Mesendoderm (in vitro differentiated cells): Measurements from ENCODE around the gene SLC16A3.

ENCODE experiments used
- DNase-seq: peaks from one replicate; pipeline ENCODE4 v3.0.0; 2013
- H2AK5ac ChIP-seq: 2 replicates; pipeline ENCODE4 v1.6.1; 2013; ENCODE audit warnings: low read length, inconsistent platforms
- H2BK120ac ChIP-seq: 2 replicates; pipeline ENCODE4 v1.6.1; 2013; ENCODE audit warnings: low read depth, mild to moderate bottlenecking, low read length, moderate library complexity, mixed read lengths
- H2BK15ac ChIP-seq: replicated peaks from 2 replicates; pipeline ENCODE4 v1.6.1; 2013; ENCODE audit warnings: low read depth, mild to moderate bottlenecking, moderate library complexity
- H2BK5ac ChIP-seq: 2 replicates; pipeline ENCODE4 v1.6.1; 2013; ENCODE audit warnings: low read length, inconsistent platforms
- H3K18ac ChIP-seq: 2 replicates; pipeline ENCODE4 v1.6.1; 2013; ENCODE audit warnings: mild to moderate bottlenecking, low read length, mixed read lengths
- H3K23ac ChIP-seq: one replicate; pipeline ENCODE4 v1.6.1; 2013; ENCODE audit warnings: low read length
- H3K27ac ChIP-seq: 2 replicates; pipeline ENCODE4 v1.5.1; 2013; ENCODE audit warnings: low read depth, mild to moderate bottlenecking, inconsistent platforms, low read length, moderate library complexity
- H3K27me3 ChIP-seq: 2 replicates; pipeline ENCODE4 v1.6.1; 2013; ENCODE audit warnings: low read length, control low read depth, mild to moderate bottlenecking, inconsistent platforms; ENCODE audit not compliant: insufficient read depth, poor library complexity
- H3K36me3 ChIP-seq: 2 replicates; pipeline ENCODE4 v1.6.1; 2013; ENCODE audit warnings: low read length, inconsistent platforms; ENCODE audit not compliant: control insufficient read depth, insufficient read depth
- H3K4ac ChIP-seq: one replicate; pipeline ENCODE4 v1.6.1; 2013; ENCODE audit warnings: low read depth, mild to moderate bottlenecking, low read length, moderate library complexity
- H3K4me1 ChIP-seq: 2 replicates; pipeline ENCODE4 v1.6.1; 2013; ENCODE audit warnings: low read depth, low read length, inconsistent platforms; ENCODE audit not compliant: control insufficient read depth
- H3K4me2 ChIP-seq: 2 replicates; pipeline ENCODE4 v1.6.1; 2013; ENCODE audit warnings: low read length
- H3K4me3 ChIP-seq: 2 replicates; pipeline ENCODE4 v1.5.1; 2013; ENCODE audit warnings: mild to moderate bottlenecking, low read length
- H3K56ac ChIP-seq: one replicate; pipeline ENCODE4 v1.6.1; 2013; ENCODE audit warnings: low read length
- H3K79me1 ChIP-seq: 2 replicates; pipeline ENCODE4 v1.6.1; 2013; ENCODE audit warnings: low read length, inconsistent platforms
- H3K79me2 ChIP-seq: 2 replicates; pipeline ENCODE4 v1.6.1; 2013; ENCODE audit warnings: mild to moderate bottlenecking, low read length; ENCODE audit not compliant: control insufficient read depth, insufficient read depth
- H3K9ac ChIP-seq: 2 replicates; pipeline ENCODE4 v1.6.1; 2013; ENCODE audit warnings: low read length, inconsistent platforms
- H4K5ac ChIP-seq: one replicate; pipeline ENCODE4 v1.6.1; 2013; ENCODE audit warnings: low read length
- H4K8ac ChIP-seq: one replicate; pipeline ENCODE4 v1.6.1; 2013; ENCODE audit warnings: low read depth, mild to moderate bottlenecking, control low read depth, low read length, moderate library complexity
- WGBS: extraction: QIAGEN DNeasy Blood & Tissue Kit; methylation state at CpG from one replicate; pipeline ENCODE4 v1.1.7; 2013; ENCODE audit warnings: low lambda C conversion rate, missing lambda C conversion rate; ENCODE audit not compliant: insufficient coverage; ENCODE audit errors: extremely low coverage; 5-methylcytosine and 5-hydroxymethylcytosine counted together

The SLC16A3 gene

DNA sequence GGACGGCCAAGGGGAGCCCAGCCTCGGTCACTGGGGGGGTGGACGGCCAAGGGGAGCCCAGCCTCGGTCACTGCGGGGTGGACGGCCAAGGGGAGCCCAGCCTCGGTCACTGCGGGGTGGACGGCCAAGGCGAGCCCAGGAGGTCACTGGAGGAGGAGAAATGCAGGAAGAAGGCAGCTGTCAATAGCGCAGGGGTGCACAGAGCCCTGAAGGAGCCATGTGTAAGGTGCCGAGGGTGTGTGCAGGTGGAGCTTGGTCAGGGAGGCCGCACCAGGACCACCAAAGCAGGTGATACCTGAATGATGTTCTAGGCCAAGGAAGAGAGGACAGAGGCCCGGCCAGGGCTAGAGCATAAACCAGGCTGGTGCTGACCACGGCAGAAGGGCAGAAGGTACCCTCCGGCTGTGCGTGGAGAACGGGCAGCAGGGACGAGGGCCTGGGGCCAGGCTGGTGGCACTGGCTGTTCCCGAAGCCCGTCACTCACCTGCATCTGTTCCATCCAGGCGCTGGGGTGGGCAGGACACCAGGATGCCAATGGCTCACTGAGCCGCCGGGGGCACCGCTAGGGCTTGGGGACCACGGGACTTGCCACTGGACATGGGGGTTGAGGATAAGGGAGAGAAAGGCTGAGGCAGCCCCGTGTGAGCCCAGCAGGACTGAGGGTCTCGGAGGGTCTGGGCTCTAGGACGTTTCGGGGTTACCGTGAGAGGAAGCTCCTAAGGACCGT, 10.3 kb upstream of the SLC16A3 start:
- Histone ChIP-seq H3K27ac (no peak overlapping the region), H2AK5ac (no peak overlapping the region), H3K4ac (no peak overlapping the region), H3K9ac (no peak overlapping the region), H3K4me3 (no peak overlapping the region), H3K56ac (no peak overlapping the region), H3K23ac (no peak overlapping the region), H3K79me2 (no peaks in the 10 kb centered on the region), H3K4me1 (no peaks in the 10 kb centered on the region), H3K36me3 (no peaks in the 10 kb centered on the region), H3K18ac (no peak overlapping the region), H4K5ac (no peak overlapping the region), H2BK120ac (no peak overlapping the region), H2BK15ac (no peak overlapping the region), H3K27me3 (no peaks in the 10 kb centered on the region), H2BK5ac (no peak overlapping the region), H3K4me2 (no peak overlapping the region), H4K8ac (no peak overlapping the region), H3K79me1 (no peaks in the 10 kb centered on the region)
- no peak for DNase-seq
- no CpG with 5 or more reads among the region's 32 CpGs for WGBS

DNA sequence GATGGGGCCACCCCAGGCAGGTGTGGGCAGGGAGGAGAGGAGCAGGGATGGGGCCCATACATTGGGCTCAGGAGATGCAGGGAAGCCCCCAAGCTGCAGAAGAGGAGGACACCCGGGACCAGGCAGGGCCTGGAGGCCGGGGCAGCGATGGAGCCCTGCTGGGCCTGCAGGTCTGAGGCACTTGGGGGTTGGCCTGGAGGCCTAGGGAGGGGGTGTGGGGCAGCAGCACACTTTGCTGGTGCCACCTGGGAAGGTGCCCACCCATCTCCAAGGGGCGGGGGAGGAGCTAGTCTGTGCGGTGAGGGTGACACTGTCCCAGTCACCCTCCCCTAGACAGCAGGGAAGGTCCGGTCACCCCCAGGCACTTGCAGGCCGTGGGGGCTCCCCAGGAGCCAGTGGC, 9.8 kb upstream of the SLC16A3 start:
- Histone ChIP-seq H3K4me2 (no peak overlapping the region), H3K79me1 (no peaks in the 10 kb centered on the region), H2BK15ac (no peak overlapping the region), H2BK120ac (no peak overlapping the region), H3K23ac (no peak overlapping the region), H3K36me3 (no peaks in the 10 kb centered on the region), H4K5ac (no peak overlapping the region), H2BK5ac (no peak overlapping the region), H3K9ac (no peak overlapping the region), H2AK5ac (no peak overlapping the region), H3K27me3 (no peaks in the 10 kb centered on the region), H4K8ac (no peak overlapping the region), H3K79me2 (no peaks in the 10 kb centered on the region), H3K4ac (no peak overlapping the region), H3K18ac (no peak overlapping the region), H3K4me3 (no peak overlapping the region), H3K4me1 (no peaks in the 10 kb centered on the region), H3K27ac (no peak overlapping the region), H3K56ac (no peak overlapping the region)
- DNase-seq: no peak
- no CpG with 5 or more reads among the region's 7 CpGs for WGBS

DNA sequence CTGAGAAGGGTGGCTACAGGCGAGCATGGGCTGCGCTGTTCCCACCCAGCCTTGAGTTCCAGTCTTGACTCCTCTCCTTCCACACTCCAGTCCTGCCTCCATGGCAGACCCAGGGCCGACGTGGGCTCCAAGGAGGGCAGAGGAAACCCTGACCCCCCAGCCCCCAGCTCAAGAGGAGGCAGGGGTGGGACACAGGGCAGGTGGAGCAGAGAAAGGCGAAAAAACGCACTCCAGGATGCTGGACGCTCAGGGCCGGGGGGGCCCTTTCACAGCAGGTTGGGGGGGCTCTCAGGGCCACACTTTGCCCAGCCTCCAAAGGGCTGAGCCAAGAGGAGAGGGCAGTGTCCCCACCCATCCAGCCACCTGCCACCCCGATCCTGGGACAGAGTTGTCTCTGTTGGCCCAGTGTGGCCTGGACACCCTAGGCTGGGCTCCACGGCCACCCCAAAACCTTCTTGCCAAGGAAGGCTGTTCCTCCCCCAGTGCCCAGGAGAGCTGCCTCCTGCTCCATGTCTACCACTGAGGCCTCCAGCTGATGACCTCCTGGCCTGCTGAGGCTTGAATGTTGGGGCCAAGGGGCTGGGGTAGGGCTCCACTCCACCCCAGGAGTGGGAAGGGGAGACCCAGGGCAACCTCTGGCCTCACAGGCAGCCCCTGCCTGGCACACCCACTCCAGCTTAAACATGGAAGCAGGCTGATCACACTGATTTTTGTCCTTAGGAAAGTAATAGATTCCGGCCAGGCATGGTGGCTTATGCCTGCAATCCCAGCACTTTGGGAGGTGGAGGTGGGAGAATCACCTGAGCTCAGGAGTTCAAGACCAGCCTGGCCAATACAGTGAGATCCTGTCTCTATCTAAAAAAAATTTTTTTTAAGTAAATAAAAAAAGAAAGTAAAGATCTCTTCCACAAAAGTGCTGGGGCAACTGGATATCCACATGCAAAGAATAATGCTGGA, 8.8 kb upstream of the SLC16A3 start:
- Histone ChIP-seq H3K79me2 (no peaks in the 10 kb centered on the region), H3K4me1 (no peaks in the 10 kb centered on the region), H3K4me2 (no peak overlapping the region), H3K79me1 (no peaks in the 10 kb centered on the region), H2AK5ac (no peak overlapping the region), H3K9ac (no peak overlapping the region), H4K8ac (no peak overlapping the region), H2BK15ac (no peak overlapping the region), H3K56ac (no peak overlapping the region), H3K18ac (no peak overlapping the region), H3K4me3 (no peak overlapping the region), H3K27me3 (no peaks in the 10 kb centered on the region), H3K23ac (no peak overlapping the region), H2BK120ac (no peak overlapping the region), H3K27ac (no peak overlapping the region), H4K5ac (no peak overlapping the region), H3K36me3 (no peaks in the 10 kb centered on the region), H2BK5ac (no peak overlapping the region), H3K4ac (no peak overlapping the region)
- WGBS: no CpG with 5 or more reads among the region's 11 CpGs
- no peak for DNase-seq

GRCh38 chr17:82221341-82221902, 7.4 kb upstream of the SLC16A3 start:
- no peak overlapping the region for H3K4me3 ChIP-seq

GRCh38 chr17:82222816-82223215, 6.0 kb upstream of the SLC16A3 start:
- Histone ChIP-seq H2BK5ac (no peak overlapping the region), H3K4ac (no peak overlapping the region), H4K5ac (no peak overlapping the region), H3K27ac (no peak overlapping the region), H2BK15ac (no peak overlapping the region), H3K18ac (no peak overlapping the region), H3K36me3 (no peaks in the 10 kb centered on the region), H3K79me1 (no peaks in the 10 kb centered on the region), H2BK120ac (no peak overlapping the region), H3K4me3 (no peak overlapping the region), H3K4me2 (no peak overlapping the region), H2AK5ac (no peak overlapping the region), H3K23ac (no peak overlapping the region), H3K4me1 (no peaks in the 10 kb centered on the region), H3K27me3 (no peaks in the 10 kb centered on the region), H3K9ac (no peak overlapping the region), H4K8ac (no peak overlapping the region), H3K56ac (no peak overlapping the region), H3K79me2 (no peaks in the 10 kb centered on the region)
- no peak for DNase-seq
- no CpG with 5 or more reads among the region's 10 CpGs for WGBS

More at GRCh38 chr17:82221341-82221902, 7.4 kb upstream of the SLC16A3 start:
- H2BK120ac ChIP-seq: no peak overlapping the region
- H3K23ac ChIP-seq: no peak overlapping the region
- H2BK5ac ChIP-seq: no peak overlapping the region
- H3K4me2 ChIP-seq: no peak overlapping the region
- H3K18ac ChIP-seq: no peak overlapping the region
- H4K5ac ChIP-seq: no peak overlapping the region
- H3K56ac ChIP-seq: no peak overlapping the region
- no peak overlapping the region for H3K9ac ChIP-seq
- H3K4ac ChIP-seq: no peak overlapping the region
- no peak overlapping the region for H2BK15ac ChIP-seq
- H3K4me1 ChIP-seq: no peaks in the 10 kb centered on the region
- no peak overlapping the region for H4K8ac ChIP-seq
- no peaks in the 10 kb centered on the region for H3K27me3 ChIP-seq
- H3K79me2 ChIP-seq: no peaks in the 10 kb centered on the region
- no peaks in the 10 kb centered on the region for H3K36me3 ChIP-seq
- no CpG with 5 or more reads among the region's 10 CpGs for WGBS
- H3K79me1 ChIP-seq: no peaks in the 10 kb centered on the region
- no peak for DNase-seq
- no peak overlapping the region for H3K27ac ChIP-seq
- H2AK5ac ChIP-seq: no peak overlapping the region
